Activated naive CD8-positive, alpha-beta T cell treated with anti-CD3 and anti-CD28 coated beads, Interleukin-2, amount 10 ng/mL, durations not matched to agents 7 days and 5 days (primary cell): Measurements from ENCODE around the gene PGA5. TPM values are rescaled to one million over a fixed set of nuclear protein-coding genes. Genes with fewer than 3 reads are reported as not detected.

ENCODE experiments used
- total RNA-seq, 2 experiments: library from RNA; stranded (reverse); gene quantifications; one replicate each; pipeline ENCODE4 v1.2.3, GENCODE V29; 2021

The PGA5 gene
- total RNA-seq, 2 experiments from 2014 or later, result not detected

Other genes with a start within 250 kb of the PGA5 start
- 100 to 1,000 TPM; 303 to 313 TPM for gene CD5, start 138.7 kb upstream of the PGA5 start, total RNA-seq
- gene VPS37C, start 79.7 kb upstream of the PGA5 start, total RNA-seq, result 1 to 10 TPM; 5.6 to 6.0 TPM
- gene PGA3, start 37.7 kb upstream of the PGA5 start, total RNA-seq, result not detected
- not detected for gene PGA4, start 18.8 kb upstream of the PGA5 start, total RNA-seq
- 1 to 10 TPM; 2.4 to 3.1 TPM for gene VWCE, start 54.1 kb downstream of the PGA5 start, total RNA-seq
- gene DDB1, start 91.9 kb downstream of the PGA5 start, total RNA-seq, result 100 to 1,000 TPM; 168 to 181 TPM
- 10 to 100 TPM; 31.5 to 34.3 TPM for gene TKFC, start 92.1 kb downstream of the PGA5 start, total RNA-seq
- gene CYB561A3, start 120.7 kb downstream of the PGA5 start, total RNA-seq, result 10 to 100 TPM; 43.6 to 44.7 TPM
- 10 to 100 TPM; 53.4 to 57.7 TPM for gene TMEM138, start 121.2 kb downstream of the PGA5 start, total RNA-seq
- 10 to 100 TPM; 10.5 to 11.1 TPM for gene TMEM216, start 151.4 kb downstream of the PGA5 start, total RNA-seq
- gene CPSF7, start 188.8 kb downstream of the PGA5 start, total RNA-seq, result 100 to 1,000 TPM; 115 to 118 TPM
- gene SDHAF2, start 188.9 kb downstream of the PGA5 start, total RNA-seq, result 10 to 100 TPM; 48.5 to 53.1 TPM